GM12878 (cell line): ENCODE measurements around the gene ODC1. TPM values are rescaled to one million over a fixed set of nuclear protein-coding genes. Genes with fewer than 3 reads are reported as not detected.

Experiments used
- ATAC-seq: fragments of 200-7000 bp; cut with Tn5 transposase; 3 replicates; pipeline ENCODE4 v1.9.1; 2020; ENCODE audit warnings: mild to moderate bottlenecking, moderate library complexity
- BruUV-seq: library from RNA; stranded (reverse); fragments of 400-500 nt; replicated peaks from 2 replicates; lab custom pipeline; 2021; lab: Mats Ljungman, UMichigan
- CTCF ChIA-PET: fragments of 300-600 bp; sonication (Branson Sonifier 250); formaldehyde crosslinking; extraction: SDS; loops from one replicate; lab custom pipeline; 2021; ENCODE audit warnings: inconsistent platforms; lab: Yijun Ruan, JAX
- POLR2A ChIA-PET: fragments of 350-600 bp; formaldehyde crosslinking; extraction: SDS; loops from one replicate; lab custom pipeline; 2021; ENCODE audit warnings: inconsistent platforms; lab: Charles Lee
- RAD21 ChIA-PET: fragments of 300-600 bp; sonication (Branson Sonifier 250); formaldehyde crosslinking; loops from one replicate; lab custom pipeline; 2023; ENCODE audit warnings: antibody characterized with exemption; ENCODE audit not compliant: unreplicated experiment; lab: Charles Lee
- SMC1A ChIA-PET: fragments of 300-600 bp; sonication (Branson Sonifier 250); formaldehyde crosslinking; loops from one replicate; lab custom pipeline; 2023; ENCODE audit not compliant: unreplicated experiment, uncharacterized antibody; lab: Charles Lee
- DNase-seq: peaks from one replicate; pipeline ENCODE4 v3.0.0-alpha.2; 2011; ENCODE audit warnings: low read depth, low spot score
- FAIRE-seq: peaks from 3 replicates; lab custom pipeline; 2011; peaks lifted over from hg19 to GRCh38; lab: Jason Lieb, UNC
- H2AFZ ChIP-seq: 2 replicates; pipeline ENCODE4 v1.6.0; 2011; ENCODE audit warnings: low read depth, low read length, control low read depth; ENCODE audit not compliant: control insufficient read depth
- H3K27ac ChIP-seq: 2 replicates; pipeline ENCODE4 v1.5.1; 2011; ENCODE audit warnings: control low read depth; ENCODE audit not compliant: control insufficient read depth, insufficient read depth
- H3K27me3 ChIP-seq, 2 experiments: replicated peaks in 1 of 2; 2 replicates each; pipeline versions ENCODE4 v1.6.0 to v1.6.1; 2011; ENCODE audit warnings: low read length in 1 of 2; ENCODE audit not compliant: control insufficient read depth in 2 of 2, insufficient read depth in 2 of 2
- H3K36me3 ChIP-seq, 2 experiments: 2 replicates each; pipeline ENCODE4 v1.5.1; 2011; ENCODE audit warnings: low read length in 1 of 2; ENCODE audit not compliant: control insufficient read depth in 2 of 2, insufficient read depth in 2 of 2
- H3K4me1 ChIP-seq: 2 replicates; pipeline ENCODE4 v1.6.1; 2011; ENCODE audit warnings: mild to moderate bottlenecking, low read length, moderate library complexity, mixed read lengths; ENCODE audit not compliant: control insufficient read depth, insufficient read depth
- H3K4me2 ChIP-seq: 2 replicates; pipeline ENCODE4 v1.6.0; 2011; ENCODE audit warnings: control low read depth; ENCODE audit not compliant: control insufficient read depth, insufficient read depth
- H3K4me3 ChIP-seq: fragments of 200-600 bp; sonication (generic); 2 replicates; pipeline ENCODE4 v1.5.1; 2016
- H3K79me2 ChIP-seq: 2 replicates; pipeline ENCODE4 v1.6.0; 2011; ENCODE audit warnings: low read length; ENCODE audit not compliant: control insufficient read depth, insufficient read depth
- H3K9ac ChIP-seq: 2 replicates; pipeline ENCODE4 v1.8.0; 2011; ENCODE audit warnings: low read length, control low read depth, mixed read lengths; ENCODE audit not compliant: control insufficient read depth, insufficient read depth
- H3K9me3 ChIP-seq: replicated peaks from 3 replicates; pipeline ENCODE4 v1.5.1; 2011; ENCODE audit warnings: mild to moderate bottlenecking, low read length; ENCODE audit not compliant: control insufficient read depth, insufficient read depth
- H4K20me1 ChIP-seq: 2 replicates; pipeline ENCODE4 v1.6.0; 2011; ENCODE audit not compliant: control insufficient read depth, insufficient read depth
- CTCF ChIP-seq, 3 experiments: IDR thresholded peaks in 2 of 3; conservative IDR thresholded peaks in 1 of 3; 2 replicates each; pipeline ENCODE4 v1.5.1; 2011; ENCODE audit warnings: low read depth in 3 of 3, low read length in 3 of 3, mild to moderate bottlenecking in 3 of 3, control low read depth in 2 of 3, moderate library complexity in 2 of 3, inconsistent platforms in 1 of 3, mixed read lengths in 1 of 3; ENCODE audit not compliant: control insufficient read depth in 2 of 3, insufficient read depth in 1 of 3; ENCODE audit errors: extremely low read depth in 1 of 3
- ESRRA ChIP-seq: IDR thresholded peaks from 2 replicates; pipeline ENCODE4 v1.6.1; 2012; ENCODE audit warnings: mild to moderate bottlenecking, low read length, improper control_type of control experiment
- KDM1A ChIP-seq: fragments of 200-600 bp; sonication (generic); IDR thresholded peaks from 2 replicates; pipeline ENCODE4 v1.6.1; 2016; ENCODE audit warnings: borderline replicate concordance
- KLF5 ChIP-seq: fragments of 450-650 bp; IDR thresholded peaks from 2 replicates; pipeline ENCODE4 v1.6.1; 2014; ENCODE audit warnings: mild to moderate bottlenecking; ENCODE audit not compliant: partially characterized antibody
- RAD21 ChIP-seq: IDR thresholded peaks from 2 replicates; pipeline ENCODE4 v1.6.1; 2011; ENCODE audit warnings: mild to moderate bottlenecking, low read depth, low read length, moderate library complexity; ENCODE audit not compliant: insufficient read depth
- ZBTB40 ChIP-seq: fragments of 450-650 bp; IDR thresholded peaks from 2 replicates; pipeline ENCODE4 v1.6.1; 2016; ENCODE audit warnings: mild to moderate bottlenecking, moderate library complexity, borderline replicate concordance
- WGBS: methylation state at CpG from one replicate; pipeline ENCODE4 v1.1.6; 2016; ENCODE audit warnings: low lambda C conversion rate; ENCODE audit not compliant: insufficient replicate concordance, insufficient coverage; ENCODE audit errors: missing lambda C conversion rate; 5-methylcytosine and 5-hydroxymethylcytosine counted together
- in situ Hi-C: fragments of 300-500 bp; cut with MboI; formaldehyde crosslinking; loops from 9 replicates; pipeline ENCODE4 v1.14.3; 2018; ENCODE audit warnings: mixed read lengths
- intact Hi-C: fragments of 100-400 bp; cut with micrococcal nuclease; formaldehyde crosslinking; loops from one replicate; pipeline ENCODE4 v1.14.2; 2022; ENCODE audit not compliant: unreplicated experiment
- polyA plus RNA-seq, 11 experiments: library from polyadenylated mRNA; depleted of rRNA in 4 of 11; unstranded in 6 of 11; stranded (reverse) in 5 of 11; fragments of >200 nt; fragmentation: Nextera tagmentation in 4 of 11; fragmentation: Illumina TruSeq in 1 of 11; extraction: Ambion mirVana in 4 of 11; extraction: Trizol in 1 of 11; gene quantifications; 1 replicate in 1 of 11; 2 replicates in 10 of 11; pipeline versions ENCODE4 v1.2.1 to v1.2.3, GENCODE V29; 2011 to 2016; ENCODE audit warnings: inconsistent platforms in 2 of 11, missing spikeins in 2 of 11, low read depth in 1 of 11
- total RNA-seq, 4 experiments: library from RNA; depleted of rRNA in 3 of 4; stranded (reverse); fragments of >200 nt in 3 of 4; fragmentation: Illumina TruSeq in 1 of 4; extraction: Trizol in 1 of 4; gene quantifications; 2 replicates each; pipeline versions ENCODE4 v1.2.1 to v1.2.3, GENCODE V29; 2013 to 2021
- TF ChIP-seq, protein P1 (sequence below): fragments of 450-650 bp; IDR thresholded peaks from 2 replicates; pipeline ENCODE4 v1.6.1; 2016; ENCODE audit warnings: mild to moderate bottlenecking

The ODC1 gene
- total and polyA plus RNA-seq, 10 of the 15 experiments (the other 5 are each of a cell fraction or from before 2014, with no cell fraction given): 68.5 to 441 (median 340) TPM

- H3K79me2 ChIP-seq: no peaks in the 10 kb centered on the region
- no peak overlapping the region for H3K9ac ChIP-seq
- no peak for ATAC-seq
- FAIRE-seq: no peak
- no peak overlapping the region for H3K4me2 ChIP-seq
- ChIA-PET RAD21 (no interaction called here), CTCF (no interaction called here), POLR2A (interaction anchor here (0.5 kb wide), 1 partner anchor 309 kb away, joined by 3 read pairs; no protein-coding TSS in a partner anchor)
- no peak overlapping the region for H3K4me3 ChIP-seq
- intact Hi-C loops: no loop called here
- H3K4me1 ChIP-seq: peaks cover 8% of the 10 kb centered on the region
- no peak for DNase-seq
- BruUV-seq: no TSS peak
- H2AFZ ChIP-seq: no peak overlapping the region
- no peaks in the 10 kb centered on the region for H3K27me3 ChIP-seq
- 66% methylated on average over 16 of the region's 16 CpGs for WGBS
- peaks cover 1% of the 10 kb centered on the region; the same call in 2 of the 3 replicates for H3K9me3 ChIP-seq
- no peak for TF ChIP-seq CTCF (IDR thresholded peaks at IDR 0.05 in 2 of 3, conservative IDR thresholded peaks at IDR 0.05 in 1 of 3; ENCODE audit: control insufficient read depth in 2 of 3, extremely low read depth in 1 of 3, insufficient read depth in 1 of 3, low read depth in 3 of 3, low read length in 3 of 3)
- TF ChIP-seq, all 136 proteins: peak for 0
- Histone ChIP-seq H3K36me3 (no peaks in the 10 kb centered on the region; a peak in 1 of 4 replicates), H4K20me1 (no peaks in the 10 kb centered on the region), H3K27ac (no peak overlapping the region)
- in situ Hi-C loops: no loop called here
- SMC1A ChIA-PET: interaction anchor here (1.5 kb wide), 1 partner anchor 12 kb away, joined by 3 read pairs; no protein-coding TSS in a partner anchor
These were observed 50.7 kb downstream of the ODC1 start for GRCh38 chr2:10397297-10397875.

GRCh38 chr2:10396464-10396863, 51.7 kb downstream of the ODC1 start:
- DNase-seq: no peak
- no peak overlapping the region for H3K27ac ChIP-seq
- ATAC-seq: no peak
- H3K9me3 ChIP-seq: peaks cover 1% of the 10 kb centered on the region; the same call in 2 of the 3 replicates
- WGBS: 57% methylated on average over 13 of the region's 13 CpGs
- FAIRE-seq: no peak
- ChIA-PET POLR2A (interaction anchor here (0.8 kb wide), 1 partner anchor 12 kb away, joined by 3 read pairs; no protein-coding TSS in a partner anchor), RAD21 (no interaction called here), SMC1A (interaction anchor here (1.5 to 3.1 kb wide), 2 partner anchors 11 to 13 kb away, joined by 3 to 12 read pairs; no protein-coding TSS in a partner anchor), CTCF (interaction anchor here (1.4 kb wide), 1 partner anchor 12 kb away, joined by 4 read pairs; no protein-coding TSS in a partner anchor)
- no peaks in the 10 kb centered on the region for H3K79me2 ChIP-seq
- H3K36me3 ChIP-seq: no peaks in the 10 kb centered on the region; a peak in 1 of 4 replicates
- in situ Hi-C loops: no loop called here
- intact Hi-C loops: no loop called here
- H3K4me3 ChIP-seq: no peak overlapping the region
- H3K27me3 ChIP-seq: no peaks in the 10 kb centered on the region
- H4K20me1 ChIP-seq: no peaks in the 10 kb centered on the region
- no peak overlapping the region for H2AFZ ChIP-seq
- peaks cover 8% of the 10 kb centered on the region for H3K4me1 ChIP-seq
- H3K4me2 ChIP-seq: no peak overlapping the region
- no peak overlapping the region for H3K9ac ChIP-seq
- BruUV-seq: no TSS peak
- no peak for TF ChIP-seq KLF5
- TF ChIP-seq RAD21: no peak
- no peak for TF ChIP-seq KDM1A
- TF ChIP-seq, protein P1, sequence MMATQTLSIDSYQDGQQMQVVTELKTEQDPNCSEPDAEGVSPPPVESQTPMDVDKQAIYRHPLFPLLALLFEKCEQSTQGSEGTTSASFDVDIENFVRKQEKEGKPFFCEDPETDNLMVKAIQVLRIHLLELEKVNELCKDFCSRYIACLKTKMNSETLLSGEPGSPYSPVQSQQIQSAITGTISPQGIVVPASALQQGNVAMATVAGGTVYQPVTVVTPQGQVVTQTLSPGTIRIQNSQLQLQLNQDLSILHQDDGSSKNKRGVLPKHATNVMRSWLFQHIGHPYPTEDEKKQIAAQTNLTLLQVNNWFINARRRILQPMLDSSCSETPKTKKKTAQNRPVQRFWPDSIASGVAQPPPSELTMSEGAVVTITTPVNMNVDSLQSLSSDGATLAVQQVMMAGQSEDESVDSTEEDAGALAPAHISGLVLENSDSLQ: no peak
- TF ChIP-seq ZBTB40: no peak
- TF ChIP-seq ESRRA: no peak
